ENCODE data around the gene APOF.

The APOF gene

DNA sequence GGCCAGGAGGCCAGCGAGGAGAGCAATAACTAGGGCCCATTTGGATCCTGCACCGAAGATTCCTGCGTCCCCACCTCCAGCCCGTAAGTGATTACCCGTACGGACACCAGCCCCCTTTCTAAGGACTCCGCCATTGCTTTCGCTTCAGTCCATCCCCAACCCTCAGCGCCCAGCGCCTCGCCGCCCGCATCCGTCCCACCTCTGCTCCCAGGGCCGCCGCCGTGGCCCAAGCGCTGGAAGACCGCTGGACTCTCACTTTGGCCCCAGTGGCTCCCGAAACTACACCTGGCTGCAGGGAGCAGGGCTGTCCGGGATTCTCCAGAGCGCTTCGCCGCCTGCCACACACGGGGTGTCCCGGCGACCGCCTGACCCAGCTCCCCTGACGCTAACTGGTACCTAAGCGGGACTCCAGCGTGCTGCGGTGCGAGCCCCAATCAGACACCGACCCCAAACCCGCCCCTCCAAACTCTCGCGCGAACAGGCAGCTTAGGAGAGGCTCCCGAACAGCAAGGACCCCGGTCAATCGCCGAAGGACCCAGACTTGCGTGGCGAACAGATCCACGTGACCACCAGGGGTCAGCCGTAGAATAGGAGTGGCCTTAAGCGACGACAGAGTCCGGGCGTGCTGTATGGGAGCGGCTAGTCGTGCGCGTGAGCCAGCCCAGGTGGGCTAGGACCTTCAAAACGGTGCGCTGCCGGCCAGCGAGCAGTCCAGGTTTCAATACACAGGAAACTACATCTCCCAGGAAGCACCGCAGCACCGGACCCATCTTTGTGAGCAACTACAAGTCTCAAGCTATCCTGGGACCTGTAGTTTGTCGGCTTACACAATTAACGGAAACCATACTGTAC lies 46.8 kb downstream of the APOF start, which contains the start of gene CNPY2:
Gene CNPY2 (minus strand): TSS at position 367 of the 852 bp plus-strand sequence. CDS start 771 bp downstream, outside the sequence.
- TF ChIP-seq GATA2 (IDR thresholded peaks at IDR 0.05; ENCODE audit: low read depth, low read length) (no peak), GATA3 (IDR thresholded peaks at IDR 0.05; ENCODE audit: low read depth, low read length) (no peak)

DNA sequence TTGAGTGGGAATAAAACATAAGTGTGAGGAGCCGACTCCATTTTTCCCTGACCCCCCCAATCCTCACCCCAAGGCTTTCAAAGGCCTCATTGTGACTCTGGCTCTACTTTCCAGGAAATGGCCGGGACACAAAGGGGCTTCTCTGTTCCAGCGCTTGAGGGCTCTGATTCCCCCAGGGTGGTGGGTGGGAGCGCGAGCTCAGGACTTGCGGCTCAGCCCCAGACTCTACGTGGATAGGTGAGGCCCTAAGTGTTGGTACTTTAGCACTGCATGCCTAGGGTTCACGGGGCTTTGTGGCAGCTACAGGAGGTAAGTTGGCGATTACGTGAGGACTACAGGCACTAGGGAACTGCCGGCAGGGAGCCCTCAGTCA lies 47.4 kb downstream of the APOF start:
- no peak for TF ChIP-seq GATA3 (IDR thresholded peaks at IDR 0.05; ENCODE audit: low read depth, low read length)
- TF ChIP-seq GATA2 (IDR thresholded peaks at IDR 0.05; ENCODE audit: low read depth, low read length), result no peak

DNA sequence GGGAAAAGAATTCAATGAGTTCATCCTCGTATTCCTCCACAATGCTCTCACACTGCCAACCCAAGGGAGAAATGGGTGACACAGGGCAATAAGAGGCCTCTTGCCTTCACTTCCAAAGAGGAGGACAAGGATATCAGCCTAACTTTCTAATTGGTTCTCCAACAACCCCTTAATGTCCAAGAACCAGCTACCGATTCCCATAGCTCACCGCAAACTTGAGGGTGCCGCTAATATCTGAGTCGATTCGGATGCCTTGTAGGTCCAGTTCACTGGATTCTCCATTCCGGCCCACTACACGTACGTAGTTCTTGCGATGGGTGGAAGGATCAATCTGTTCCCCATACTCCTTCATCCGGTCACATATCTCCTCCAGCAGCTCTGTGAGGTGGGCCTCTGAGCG lies 51.7 kb downstream of the APOF start:
- TF ChIP-seq GATA3 (IDR thresholded peaks at IDR 0.05; ENCODE audit: low read depth, low read length), result no peak
- TF ChIP-seq GATA2 (IDR thresholded peaks at IDR 0.05; ENCODE audit: low read depth, low read length), result no peak

Data from SH-SY5Y (cell line).